Measurements from ENCODE around the gene LHX3. TPM values are rescaled to one million over a fixed set of nuclear protein-coding genes. Genes with fewer than 3 reads are reported as not detected.
A peak's percentile ranks its signal among the peaks of the same experiment; 100 is the strongest.

The LHX3 gene
- total and polyA plus RNA-seq, 2 of the 4 experiments (the other 2 are of a cell fraction), result not detected

- peaks cover 89% of the 10 kb centered on the region for H3K27me3 ChIP-seq (ENCODE audit: control insufficient read depth, insufficient read depth, low read length)
- H3K36me3 ChIP-seq (ENCODE audit: control insufficient read depth, insufficient read depth, low read length), result no peaks in the 10 kb centered on the region
- H3K4me3 ChIP-seq (ENCODE audit: insufficient read depth, low read depth, low read length), result no peak overlapping the region
- 0 out of 2 replicates have a peak, but pooled peaks cover 8% of the 10 kb centered on the region for H4K20me1 ChIP-seq (ENCODE audit: insufficient read depth, low read length)
- no peak overlapping the region for H3K14ac ChIP-seq (replicated peaks; ENCODE audit: low read depth, low read length)
- TF ChIP-seq MAZ (IDR thresholded peaks at IDR 0.05; ENCODE audit: borderline replicate concordance, low read depth, low read length) (no peak), MXI1 (IDR thresholded peaks at IDR 0.05; ENCODE audit: borderline replicate concordance, low read depth, low read length) (no peak), POLR2A (IDR thresholded peaks at IDR 0.05; ENCODE audit: low read depth, low read length) (no peak), RFX5 (IDR thresholded peaks at IDR 0.05; ENCODE audit: low read depth, low read length) (no peak), SMC3 (IDR thresholded peaks at IDR 0.05; ENCODE audit: low read depth, low read length) (no peak), RAD21 (IDR thresholded peaks at IDR 0.05; ENCODE audit: low read length) (no peak), RCOR1 (IDR thresholded peaks at IDR 0.05; ENCODE audit: insufficient replicate concordance, low read length) (no peak), CTCF (conservative IDR thresholded peaks at IDR 0.05; ENCODE audit: low read depth, low read length) (no peak), FOS (IDR thresholded peaks at IDR 0.05; ENCODE audit: low read depth, low read length) (no peak), MAFK (IDR thresholded peaks at IDR 0.05; ENCODE audit: low read depth, low read length) (no peak), NFE2L2 (IDR thresholded peaks at IDR 0.05; ENCODE audit: low read depth, low read length) (no peak)
- H3K9me3 ChIP-seq (ENCODE audit: control insufficient read depth, insufficient read depth, low read length), result peaks cover 2% of the 10 kb centered on the region; the same call in 1 of the 2 replicates
- no peak overlapping the region for H3K9ac ChIP-seq (ENCODE audit: low read depth, low read length)
- H4K8ac ChIP-seq (ENCODE audit: low read depth in 2 of 2, low read length in 2 of 2), result no peak overlapping the region
- dilution Hi-C loops (cut with HindIII; ENCODE audit: low sequenced_read_pairs, unreplicated experiment), result no loop called here
- no peak for DNase-seq
- H3K56ac ChIP-seq (ENCODE audit: extremely low read depth, insufficient read depth, low read length), result no peak overlapping the region
- H3K23ac ChIP-seq (ENCODE audit: low read depth, low read length), result no peak overlapping the region
- no peak overlapping the region for H4K5ac ChIP-seq (ENCODE audit: low read depth, low read length)
- POLR2A ChIA-PET (ENCODE audit: unreplicated experiment), result no interaction called here
- H2BK120ac ChIP-seq (ENCODE audit: low read depth, low read length), result no peak overlapping the region
- no peak overlapping the region for H2BK15ac ChIP-seq (ENCODE audit: low read depth, low read length)
- no peak overlapping the region for H2BK20ac ChIP-seq (ENCODE audit: low read depth, low read length)
- no peak for ATAC-seq (ENCODE audit: low read depth)
- WGBS, 2 experiments (ENCODE audit: extremely low coverage in 2 of 2, insufficient read length in 1 of 2), result 0% methylated on average over 5 of the region's 16 CpGs; no CpG with 5 or more reads in 1 of the 2 experiments
- no peak overlapping the region for H3K27ac ChIP-seq (ENCODE audit: insufficient read depth, low read length)
- no TSS peak for BruUV-seq (replicated peaks)
- no peak overlapping the region for H2AK5ac ChIP-seq (ENCODE audit: low read depth, low read length)
- CTCF ChIA-PET, result no interaction called here
- no peak overlapping the region for H3K4me2 ChIP-seq (ENCODE audit: low read depth, low read length)
- intact Hi-C loops (cut with micrococcal nuclease), result no loop called here
- no peak overlapping the region for H4K91ac ChIP-seq (ENCODE audit: insufficient read depth, low read depth, low read length)
- peak overlapping the region; percentile 21 for H2AFZ ChIP-seq (replicated peaks; ENCODE audit: low read length, poor library complexity)
- no peak overlapping the region for H3K4ac ChIP-seq (ENCODE audit: low read depth, low read length)
- no peaks in the 10 kb centered on the region for H3K79me1 ChIP-seq (ENCODE audit: low read depth in 1 of 2, low read length in 2 of 2)
- in situ Hi-C loops (cut with MboI; ENCODE audit: low sequenced_read_pairs), result no loop called here
- no peaks in the 10 kb centered on the region for H3K9me1 ChIP-seq (ENCODE audit: insufficient read depth, low read length)
- H3K4me1 ChIP-seq (ENCODE audit: control insufficient read depth, insufficient read depth, low read length), result no peaks in the 10 kb centered on the region
- H2AK9ac ChIP-seq (replicated peaks; ENCODE audit: low read depth, low read length, poor library complexity), result no peak overlapping the region
- H2BK5ac ChIP-seq (ENCODE audit: low read depth, low read length, poor library complexity, severe bottlenecking), result no peak overlapping the region
- H3K18ac ChIP-seq (ENCODE audit: low read depth, low read length), result no peak overlapping the region
These were observed 8.4 kb downstream of the LHX3 start for GRCh38 chr9:136196404-136197083.

Data from IMR-90 (cell line).